DMS153 (cell line): Measurements from ENCODE around the gene ALDH1B1.
"Not testable (repeated sequence)": the region's sequence is repeated elsewhere in the genome, so short reads cannot be mapped to it uniquely, and the experiment has no call there.

Experiments
- DNase-seq: peaks from one replicate; lab custom pipeline; 2025; lab: John Stamatoyannopoulos, UW

Gene ALDH1B1

GRCh38 chr9:38361473-38361850 is 31.0 kb upstream of the ALDH1B1 start:
- no peak for DNase-seq

GRCh38 chr9:38362852-38363588 is 29.5 kb upstream of the ALDH1B1 start:
- DNase-seq = peak; percentile 68

- DNase-seq = no peak
Observed at GRCh38 chr9:38363589-38363925, 28.9 kb upstream of the ALDH1B1 start.

GRCh38 chr9:38367898-38368297 is 24.6 kb upstream of the ALDH1B1 start:
- no peak for DNase-seq

- DNase-seq = no peak
Observed at GRCh38 chr9:38368731-38369130, 23.8 kb upstream of the ALDH1B1 start.

GRCh38 chr9:38370176-38370575 is 22.3 kb upstream of the ALDH1B1 start:
- no peak for DNase-seq

- DNase-seq = peak; percentile 76
Observed at GRCh38 chr9:38371495-38371894, 21.0 kb upstream of the ALDH1B1 start.

GRCh38 chr9:38372762-38373619 is 19.5 kb upstream of the ALDH1B1 start:
- DNase-seq = no peak

- DNase-seq = no peak
Observed at GRCh38 chr9:38373679-38374078, 18.8 kb upstream of the ALDH1B1 start.

GRCh38 chr9:38374847-38375571 is 17.5 kb upstream of the ALDH1B1 start:
- no peak for DNase-seq

- no peak for DNase-seq
Observed at GRCh38 chr9:38375572-38375963, 16.9 kb upstream of the ALDH1B1 start.

GRCh38 chr9:38376021-38376670 is 16.4 kb upstream of the ALDH1B1 start:
- no peak for DNase-seq

- DNase-seq = not testable (repeated sequence)
Observed at GRCh38 chr9:38377336-38378083, 15.0 kb upstream of the ALDH1B1 start.

GRCh38 chr9:38380230-38380871 is 12.2 kb upstream of the ALDH1B1 start:
- DNase-seq = no peak

GRCh38 chr9:38380872-38381534 is 11.5 kb upstream of the ALDH1B1 start:
- peak; percentile 65 for DNase-seq

- DNase-seq = no peak
Observed at GRCh38 chr9:38382141-38382540, 10.4 kb upstream of the ALDH1B1 start.

- no peak for DNase-seq
Observed at GRCh38 chr9:38384990-38385848, 7.3 kb upstream of the ALDH1B1 start.

GRCh38 chr9:38385896-38386295 is 6.6 kb upstream of the ALDH1B1 start:
- DNase-seq = no peak

GRCh38 chr9:38386319-38386895 is 6.1 kb upstream of the ALDH1B1 start:
- DNase-seq = no peak
